HT1080 (cell line): ENCODE measurements around the gene PITHD1. TPM values are rescaled to one million over a fixed set of nuclear protein-coding genes. Genes with fewer than 3 reads are reported as not detected.
A peak's percentile ranks its signal among the peaks of the same experiment; 100 is the strongest.
"Not testable (repeated sequence)": the region's sequence is repeated elsewhere in the genome, so short reads cannot be mapped to it uniquely, and the experiment has no call there.

ENCODE experiments used
- DNase-seq: peaks from one replicate; pipeline ENCODE4 v3.0.0-alpha.2; 2015; ENCODE audit warnings: low read depth
- total RNA-seq: library from RNA; depleted of rRNA; stranded (reverse); fragments of >200 nt; shearing (Covaris generic); gene quantifications from 2 replicates; pipeline ENCODE4 v1.2.3, GENCODE V29; 2014

Gene PITHD1
- total RNA-seq, 1 experiment from 2014 or later, result 129 TPM

- DNase-seq, result no peak
Observed at GRCh38 chr1:23772854-23773242, 5.4 kb upstream of the PITHD1 start.

DNA sequence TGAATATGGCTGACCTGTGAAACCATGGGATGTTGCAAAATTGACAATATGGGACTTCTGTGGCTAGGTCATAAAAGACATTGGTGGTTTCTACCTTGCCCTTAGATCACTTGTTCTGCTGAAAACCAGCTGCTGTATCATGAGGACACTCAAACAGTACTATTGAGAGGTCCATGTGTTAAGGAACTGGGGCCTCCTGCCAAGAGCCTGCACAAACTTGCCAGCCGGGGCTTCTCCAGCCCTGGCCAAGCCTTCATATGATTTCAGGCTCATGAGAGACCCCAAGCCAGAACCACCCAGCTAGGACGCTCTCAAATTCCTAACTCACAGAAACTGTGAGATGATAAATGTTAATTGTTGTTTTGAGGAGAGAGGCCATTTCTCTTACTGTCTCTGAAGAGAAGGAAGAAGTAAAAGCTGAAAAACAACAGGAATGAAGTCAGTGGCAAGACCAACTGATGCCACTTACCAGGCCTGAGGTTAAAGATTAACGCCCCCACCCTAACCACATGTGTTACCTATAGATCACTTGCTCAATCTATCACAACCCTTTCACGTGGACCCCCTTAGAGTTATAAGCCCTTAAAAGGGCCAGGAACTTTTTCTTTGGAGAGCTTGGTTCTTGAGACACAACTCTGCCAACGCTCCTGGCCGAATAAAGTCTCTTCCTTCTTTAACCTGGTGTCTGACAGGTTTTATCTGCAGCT is 3.9 kb upstream of the PITHD1 start:
- no peak for DNase-seq

GRCh38 chr1:23776217-23776616 is 2.0 kb upstream of the PITHD1 start:
- no peak for DNase-seq

DNA sequence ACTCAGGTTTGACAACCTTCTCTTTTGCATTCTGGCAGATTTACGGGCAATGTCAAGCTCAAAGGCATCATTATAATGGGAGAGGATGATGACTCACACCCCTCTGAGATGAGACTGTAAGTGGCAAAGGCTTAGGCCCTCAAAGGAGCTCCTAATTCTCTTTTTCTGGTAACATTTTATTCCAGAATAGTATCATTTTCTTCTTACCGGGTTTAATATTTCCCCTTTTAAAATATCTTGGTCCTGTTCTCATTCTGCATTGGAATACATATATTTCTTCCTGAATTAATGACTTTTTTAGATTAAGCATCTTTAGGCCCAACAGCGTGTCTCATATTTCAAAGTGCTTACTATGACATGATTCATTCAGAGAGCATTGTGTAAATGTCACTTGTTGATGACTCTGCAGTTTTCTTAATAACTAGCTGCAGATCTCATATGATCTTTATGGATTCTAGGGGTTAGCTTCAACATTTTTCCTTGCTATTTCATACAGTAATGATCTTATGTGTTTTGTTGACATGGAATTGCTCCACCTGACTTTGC is 1.7 kb downstream of the PITHD1 start:
- DNase-seq, result peak; percentile 76

DNA sequence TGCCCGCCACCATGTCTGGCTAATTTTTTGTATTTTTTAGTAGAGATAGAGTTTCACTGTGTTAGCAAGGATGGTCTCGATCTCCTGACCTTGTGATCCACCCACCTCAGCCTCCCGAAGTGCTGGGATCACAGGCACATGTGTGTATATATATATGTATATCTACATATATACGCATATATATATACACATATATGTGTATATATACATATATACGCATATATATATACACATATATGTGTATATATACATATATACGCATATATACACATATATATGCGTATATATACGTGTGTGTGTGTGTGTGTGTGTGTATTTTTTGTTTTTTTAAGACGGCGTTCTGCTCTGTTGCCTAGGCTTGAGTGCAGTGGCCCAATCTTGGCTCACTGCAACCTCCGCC is 4.9 kb downstream of the PITHD1 start:
- DNase-seq, result not testable (repeated sequence)

GRCh38 chr1:23784846-23785245 is 6.6 kb downstream of the PITHD1 start:
- no peak for DNase-seq

DNA sequence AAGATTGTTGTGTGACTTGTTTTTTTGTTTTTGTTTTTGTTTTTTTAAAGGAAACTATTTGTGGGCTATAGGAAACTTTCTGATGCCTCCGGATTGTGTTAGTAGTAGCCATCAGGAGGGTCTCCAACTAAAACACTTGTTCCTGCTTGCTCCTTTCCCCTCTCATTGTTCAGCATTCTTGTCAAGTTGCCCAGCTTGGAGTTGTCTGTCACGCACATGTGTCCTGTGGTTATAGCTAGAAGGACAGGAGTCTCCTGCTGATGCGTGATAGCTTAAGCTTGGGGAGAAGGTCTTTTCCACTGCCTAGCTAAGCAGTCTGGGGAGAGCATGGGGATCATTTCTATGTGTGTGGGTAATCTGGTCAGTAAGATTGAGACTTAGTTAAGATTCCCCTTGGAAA is 9.5 kb downstream of the PITHD1 start:
- DNase-seq, result no peak

DNA sequence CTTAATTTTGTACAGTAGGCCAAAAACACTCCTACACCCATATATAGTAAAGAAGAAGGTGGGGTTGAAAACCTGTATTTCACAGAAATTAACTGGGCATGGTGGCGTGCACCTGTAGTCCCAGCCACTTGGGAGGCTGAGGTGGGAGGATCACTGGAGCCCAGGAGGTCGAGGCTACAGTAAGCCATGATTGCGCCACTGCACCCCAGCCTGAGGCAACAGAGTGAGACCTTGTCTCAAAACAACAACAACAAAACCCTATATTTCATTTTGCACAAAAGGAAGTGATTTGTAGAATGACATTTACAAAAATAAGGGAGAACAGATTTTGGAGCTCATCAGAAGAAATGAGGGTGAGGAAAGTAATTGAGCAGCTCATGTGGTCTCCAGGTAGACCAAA is 10.5 kb downstream of the PITHD1 start:
- DNase-seq, result no peak

DNA sequence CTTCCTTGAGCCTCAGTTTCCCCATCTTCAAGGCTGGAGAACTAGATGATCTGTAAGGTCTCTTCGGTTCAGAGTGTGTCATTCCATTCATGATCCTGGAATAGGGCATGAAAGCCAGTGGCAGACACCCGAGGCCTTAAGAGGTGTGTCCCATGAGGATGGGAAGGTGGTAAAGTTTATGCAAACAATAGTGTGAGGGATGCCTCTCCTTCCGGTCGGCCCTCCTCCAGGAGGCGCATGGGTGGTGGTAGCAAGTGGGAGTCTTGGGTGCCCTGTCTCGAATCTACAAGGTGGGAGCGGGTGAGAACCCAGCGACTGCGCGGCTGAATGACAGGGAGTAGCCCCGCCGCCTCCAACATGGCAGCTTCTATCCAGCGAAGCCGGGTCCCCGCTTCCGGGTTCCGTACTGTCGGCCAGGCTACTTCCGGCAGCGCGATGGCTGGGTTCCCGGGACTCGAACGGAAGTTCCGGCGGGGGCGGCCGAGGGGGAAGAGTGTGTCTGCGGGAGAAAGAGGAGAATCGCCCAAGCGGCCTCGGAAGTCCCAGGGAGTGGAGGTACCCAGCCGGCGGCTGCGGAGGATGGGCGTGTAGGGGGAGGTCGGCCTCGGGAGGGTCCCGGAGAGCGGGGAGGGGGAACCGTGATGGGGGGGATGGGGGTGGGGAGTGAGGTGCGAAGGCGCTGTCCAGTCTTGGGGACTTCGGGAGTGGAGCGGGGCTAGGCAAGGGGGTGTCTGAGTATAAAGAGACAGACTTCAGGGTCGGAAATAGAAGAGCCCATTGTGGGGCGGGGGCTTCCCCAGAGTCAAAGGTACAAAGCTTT is 12.7 kb downstream of the PITHD1 start, which contains the start of gene LYPLA2:
LYPLA2 (plus strand) TSS at position 450 of the 820 bp plus-strand sequence. CDS start 1,538 bp downstream, outside the sequence.
- DNase-seq, result peak; percentile 90

DNA sequence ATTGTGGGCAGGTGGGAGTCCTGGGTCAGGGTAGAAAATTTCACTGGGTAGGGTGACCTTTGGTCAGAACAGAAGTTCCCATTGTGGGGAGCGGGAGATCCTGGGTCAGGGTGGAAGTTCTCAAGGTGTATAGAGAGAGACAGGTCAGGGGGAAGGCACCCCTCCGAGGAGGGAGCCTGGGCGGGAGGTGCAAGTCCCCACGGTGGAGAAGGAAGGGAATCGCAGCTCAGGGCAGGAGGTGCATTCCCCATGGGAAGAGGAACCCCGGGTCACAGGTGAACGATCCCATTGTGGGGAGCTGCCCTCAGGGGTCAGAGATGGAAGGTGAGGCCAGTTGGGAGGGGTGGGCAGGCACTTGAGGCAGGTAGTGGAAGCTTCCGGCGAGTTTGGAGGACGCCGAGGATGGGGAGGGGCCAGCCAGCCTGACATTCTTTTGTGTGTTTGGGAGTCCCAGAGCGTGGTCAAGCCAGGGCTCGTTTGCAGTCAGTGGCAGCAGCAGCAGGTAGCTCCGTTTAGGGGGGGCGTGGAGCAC is 13.4 kb downstream of the PITHD1 start:
- no peak for DNase-seq

- no peak for DNase-seq
Observed at GRCh38 chr1:23792151-23792945, 14.1 kb downstream of the PITHD1 start.

DNA sequence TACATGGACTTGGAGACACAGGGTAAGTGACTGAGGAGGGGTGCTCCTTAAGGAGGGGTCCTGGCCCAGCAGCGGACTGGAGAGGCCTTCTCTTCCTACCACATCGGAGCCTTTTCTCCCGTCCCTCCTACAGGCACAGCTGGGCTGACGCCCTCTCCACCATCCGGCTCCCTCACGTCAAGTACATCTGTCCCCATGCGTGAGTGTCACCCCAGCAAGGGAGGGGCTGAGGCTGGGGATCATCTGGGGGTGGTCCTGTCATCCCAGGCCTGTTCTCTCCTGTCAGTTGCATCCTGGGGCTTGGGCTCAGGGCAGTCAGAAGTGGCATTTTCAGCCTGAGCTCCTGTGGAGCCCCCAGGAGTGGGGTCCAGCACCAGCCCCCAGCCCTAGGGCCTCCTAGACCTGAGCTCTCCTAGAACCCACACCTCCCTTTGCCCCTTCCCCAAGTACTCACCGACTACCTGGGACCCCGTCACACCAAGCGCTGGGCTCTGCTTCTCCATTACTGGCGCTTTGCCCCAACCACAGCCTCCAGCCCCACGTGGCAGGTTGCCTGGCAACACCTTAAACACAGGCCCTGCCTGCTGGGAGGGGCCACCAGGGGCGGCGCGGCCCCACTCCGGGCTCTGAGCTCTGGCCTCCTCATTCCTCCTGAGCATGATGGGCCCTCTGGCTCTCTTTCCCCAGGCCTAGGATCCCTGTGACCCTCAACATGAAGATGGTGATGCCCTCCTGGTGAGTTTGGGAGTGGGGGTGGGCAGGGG is 15.0 kb downstream of the PITHD1 start:
- peak; percentile 70 for DNase-seq

- DNase-seq, result no peak
Observed at GRCh38 chr1:23793861-23794731, 15.9 kb downstream of the PITHD1 start.

DNA sequence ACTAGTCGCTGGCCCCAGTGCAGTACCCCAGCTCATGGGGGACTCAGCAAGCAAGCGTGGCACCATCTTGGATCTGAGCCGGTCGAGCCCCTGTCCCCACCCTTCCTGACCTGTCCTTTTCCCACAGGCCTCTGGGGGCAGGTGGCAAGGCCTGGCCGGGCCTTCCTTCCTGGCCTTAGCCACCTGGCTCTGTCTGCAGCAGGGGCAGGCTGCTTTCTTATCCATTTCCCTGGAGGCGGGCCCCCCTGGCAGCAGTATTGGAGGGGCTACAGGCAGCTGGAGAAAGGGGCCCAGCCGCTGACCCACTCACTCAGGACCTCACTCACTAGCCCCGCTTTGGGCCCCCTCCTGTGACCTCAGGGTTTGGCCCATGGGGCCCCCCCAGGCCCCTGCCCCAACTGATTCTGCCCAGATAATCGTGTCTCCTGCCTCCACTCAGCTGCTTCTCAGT is 16.5 kb downstream of the PITHD1 start:
- DNase-seq, result not testable (repeated sequence)

- no peak for DNase-seq
Observed at GRCh38 chr1:23795676-23796465, 17.7 kb downstream of the PITHD1 start.

- DNase-seq, result no peak
Observed at GRCh38 chr1:23796466-23797271, 18.5 kb downstream of the PITHD1 start.
